H1 (cell line): ENCODE results near the gene INSIG1. TPM values are rescaled to one million over a fixed set of nuclear protein-coding genes. Genes with fewer than 3 reads are reported as not detected.

Experiments
- CTCF ChIA-PET: fragments of 300-600 bp; sonication (Branson Sonifier 250); formaldehyde crosslinking; loops from one replicate; lab custom pipeline; 2021; ENCODE audit not compliant: partially characterized antibody; lab: Charles Lee
- POLR2A ChIA-PET: fragments of 300-600 bp; sonication (Branson Sonifier 250); formaldehyde crosslinking; loops from one replicate; lab custom pipeline; 2021; ENCODE audit warnings: inconsistent platforms; ENCODE audit not compliant: partially characterized antibody; lab: Charles Lee
- DNase-seq, 2 experiments: peaks; one replicate each; pipeline versions ENCODE4 v3.0.0 to v3.0.0-alpha.2; 2010 to 2022; ENCODE audit warnings: low spot score in 2 of 2, low read depth in 1 of 2, mixed read lengths in 1 of 2
- FAIRE-seq: peaks from 2 replicates; lab custom pipeline; 2011; peaks lifted over from hg19 to GRCh38; lab: Jason Lieb, UNC
- H2AFZ ChIP-seq: 2 replicates; pipeline ENCODE4 v1.8.1; 2012; ENCODE audit warnings: low read length, inconsistent platforms
- H2AK5ac ChIP-seq: 2 replicates; pipeline ENCODE4 v1.6.1; 2013; ENCODE audit warnings: low read depth, low read length
- H2BK120ac ChIP-seq: replicated peaks from 2 replicates; pipeline ENCODE3; 2013; ENCODE audit warnings: low read depth, low read length, inconsistent platforms
- H2BK12ac ChIP-seq: 2 replicates; pipeline ENCODE4 v1.6.1; 2013; ENCODE audit warnings: low read depth, low read length
- H2BK15ac ChIP-seq: 2 replicates; pipeline ENCODE4 v1.6.1; 2013; ENCODE audit warnings: low read length
- H2BK20ac ChIP-seq: 2 replicates; pipeline ENCODE4 v1.6.1; 2013; ENCODE audit warnings: low read length
- H2BK5ac ChIP-seq: 2 replicates; pipeline ENCODE4 v1.6.1; 2013; ENCODE audit warnings: low read depth, low read length
- H3K14ac ChIP-seq: 2 replicates; pipeline ENCODE4 v1.6.1; 2013; ENCODE audit warnings: inconsistent platforms; ENCODE audit not compliant: insufficient read length
- H3K18ac ChIP-seq: 2 replicates; pipeline ENCODE4 v1.6.1; 2013; ENCODE audit warnings: low read length; ENCODE audit errors: extremely low read depth
- H3K23ac ChIP-seq: 2 replicates; pipeline ENCODE4 v1.6.1; 2013; ENCODE audit warnings: inconsistent platforms; ENCODE audit not compliant: insufficient read length
- H3K23me2 ChIP-seq: 2 replicates; pipeline ENCODE4 v1.6.1; 2013; ENCODE audit warnings: low read depth, low read length
- H3K27ac ChIP-seq: 2 replicates; pipeline ENCODE4 v1.6.1; 2011; ENCODE audit warnings: low read depth, low read length, inconsistent platforms
- H3K27me3 ChIP-seq, 4 experiments: replicated peaks in 1 of 4; 1 replicate in 1 of 4; 2 replicates in 3 of 4; pipeline versions ENCODE4 v1.6.1 to v1.8.1; 2011 to 2013; ENCODE audit warnings: low read length in 3 of 4, mild to moderate bottlenecking in 3 of 4, inconsistent platforms in 2 of 4, mixed read lengths in 2 of 4, moderate library complexity in 1 of 4; ENCODE audit not compliant: control insufficient read depth in 3 of 4, insufficient read depth in 3 of 4; ENCODE audit errors: extremely low read depth in 1 of 4
- H3K36me3 ChIP-seq, 4 experiments: 2 replicates each; pipeline versions ENCODE4 v1.6.1 to v1.8.1; 2011 to 2013; ENCODE audit warnings: mild to moderate bottlenecking in 4 of 4, low read length in 3 of 4, moderate library complexity in 2 of 4, control low read depth in 1 of 4, inconsistent platforms in 1 of 4; ENCODE audit not compliant: insufficient read depth in 4 of 4, control insufficient read depth in 2 of 4
- H3K4ac ChIP-seq: replicated peaks from 2 replicates; pipeline ENCODE3; 2013; ENCODE audit warnings: low read length, low read depth, mixed read lengths, inconsistent platforms; ENCODE audit not compliant: insufficient read length
- H3K4me1 ChIP-seq, 4 experiments: replicated peaks in 1 of 4; 1 replicate in 1 of 4; 2 replicates in 3 of 4; pipeline versions ENCODE4 v1.6.1 to v1.8.1; 2011 to 2013; ENCODE audit warnings: low read length in 3 of 4, inconsistent platforms in 2 of 4, mixed read lengths in 1 of 4; ENCODE audit not compliant: insufficient read depth in 4 of 4, control insufficient read depth in 3 of 4
- H3K4me2 ChIP-seq, 2 experiments: 2 replicates each; pipeline versions ENCODE4 v1.6.1 to v1.8.1; 2011 to 2013; ENCODE audit warnings: low read depth in 2 of 2, low read length in 2 of 2, control low read depth in 1 of 2, inconsistent platforms in 1 of 2, mild to moderate bottlenecking in 1 of 2; ENCODE audit not compliant: insufficient read depth in 1 of 2
- H3K4me3 ChIP-seq, 4 experiments: fragments of 200-600, 300-600 bp in 1 of 4; sonication (generic), shearing (Covaris generic), sonication (Bioruptor Twin) in 1 of 4; 2 replicates each; pipeline versions ENCODE4 v1.5.1 to v1.8.1; 2011 to 2016; ENCODE audit warnings: low read length in 4 of 4, low read depth in 3 of 4, control low read depth in 2 of 4, inconsistent platforms in 2 of 4, mild to moderate bottlenecking in 2 of 4, mixed read lengths in 1 of 4, moderate library complexity in 1 of 4; ENCODE audit not compliant: insufficient read depth in 2 of 4; ENCODE audit errors: extremely low read depth in 1 of 4
- H3K56ac ChIP-seq: replicated peaks from 2 replicates; pipeline ENCODE3; 2013; ENCODE audit warnings: low read depth, mild to moderate bottlenecking, mixed read lengths, low read length, inconsistent platforms; ENCODE audit not compliant: insufficient read length
- H3K79me1 ChIP-seq: 2 replicates; pipeline ENCODE4 v1.6.1; 2013; ENCODE audit warnings: low read depth, low read length, control low read depth
- H3K79me2 ChIP-seq, 2 experiments: 2 replicates each; pipeline versions ENCODE4 v1.6.1 to v1.8.1; 2012 to 2013; ENCODE audit warnings: low read length in 2 of 2, mild to moderate bottlenecking in 2 of 2, inconsistent platforms in 1 of 2; ENCODE audit not compliant: insufficient read depth in 2 of 2, control insufficient read depth in 1 of 2
- H3K9ac ChIP-seq, 4 experiments: replicated peaks in 1 of 4; 1 replicate in 1 of 4; 2 replicates in 3 of 4; pipeline versions ENCODE4 v1.6.1 to v1.8.1; 2011 to 2013; ENCODE audit warnings: low read depth in 3 of 4, low read length in 3 of 4, control low read depth in 2 of 4, mild to moderate bottlenecking in 2 of 4, moderate library complexity in 2 of 4, inconsistent platforms in 1 of 4; ENCODE audit errors: extremely low read depth in 1 of 4
- H3K9me3 ChIP-seq, 2 experiments: 2 replicates each; pipeline versions ENCODE4 v1.6.1 to v1.8.1; 2012 to 2013; ENCODE audit warnings: mild to moderate bottlenecking in 2 of 2, moderate library complexity in 2 of 2, control low read depth in 1 of 2, inconsistent platforms in 1 of 2, low read depth in 1 of 2, low read length in 1 of 2, mixed read lengths in 1 of 2; ENCODE audit not compliant: insufficient read depth in 2 of 2
- H4K20me1 ChIP-seq, 2 experiments: replicated peaks in 1 of 2; 2 replicates each; pipeline versions ENCODE3 to v1.8.1; 2011 to 2013; ENCODE audit warnings: inconsistent platforms in 2 of 2, low read length in 2 of 2, mild to moderate bottlenecking in 1 of 2; ENCODE audit not compliant: insufficient read depth in 2 of 2, control insufficient read depth in 1 of 2
- H4K5ac ChIP-seq: 2 replicates; pipeline ENCODE4 v1.6.1; 2013; ENCODE audit warnings: low read length, low read depth, mixed read lengths, inconsistent platforms; ENCODE audit not compliant: insufficient read length
- H4K8ac ChIP-seq: 2 replicates; pipeline ENCODE4 v1.8.0; 2013; ENCODE audit warnings: mild to moderate bottlenecking, moderate library complexity, low read length, inconsistent platforms; ENCODE audit not compliant: insufficient read depth; ENCODE audit errors: extremely low read depth
- H4K91ac ChIP-seq: replicated peaks from 2 replicates; pipeline ENCODE3; 2013; ENCODE audit warnings: low read length, mixed read lengths, inconsistent platforms; ENCODE audit not compliant: insufficient read length
- BACH1 ChIP-seq: IDR thresholded peaks from 2 replicates; pipeline ENCODE4 v1.6.1; 2012; ENCODE audit warnings: low read length, improper control_type of control experiment
- KDM4A ChIP-seq: IDR thresholded peaks from one replicate; pipeline ENCODE4 v1.7.1; 2012; ENCODE audit warnings: low read depth, mild to moderate bottlenecking, moderate library complexity, low read length, inconsistent platforms; ENCODE audit not compliant: severe bottlenecking
- TBP ChIP-seq: IDR thresholded peaks from 2 replicates; pipeline ENCODE4 v1.6.1; 2011; ENCODE audit warnings: low read depth, low read length, improper control_type of control experiment
- WGBS, 2 experiments: shearing (Covaris generic) in 1 of 2; methylation state at CpG; one replicate each; pipeline versions ENCODE4 v1.1.6 to v1.1.7; 2013 to 2015; ENCODE audit warnings: low lambda C conversion rate in 2 of 2, mixed read lengths in 2 of 2, inconsistent platforms in 1 of 2, low coverage in 1 of 2, missing lambda C conversion rate in 1 of 2; ENCODE audit not compliant: insufficient replicate concordance in 2 of 2, insufficient coverage in 1 of 2, insufficient read length in 1 of 2; ENCODE audit errors: extremely low coverage in 1 of 2, missing lambda C conversion rate in 1 of 2; 5-methylcytosine and 5-hydroxymethylcytosine counted together
- polyA plus RNA-seq, 7 experiments: library from polyadenylated mRNA; depleted of rRNA in 3 of 7; stranded (reverse) in 5 of 7; unstranded in 2 of 7; fragments of >200 nt in 5 of 7; fragments of 200-250 nt in 2 of 7; gene quantifications; 1 replicate in 5 of 7; 2 replicates in 1 of 7; 4 replicates in 1 of 7; pipeline versions ENCODE4 v1.2.1 to v1.2.3, GENCODE V29; 2011 to 2013; ENCODE audit warnings: missing spikeins in 2 of 7, mixed read lengths in 2 of 7
- total RNA-seq: library from RNA; stranded (reverse); fragmentation: NEBNext Ultra II Directional; extraction: Animal tissue kit (Norgen Biotek cat#: 25700); gene quantifications from 2 replicates; pipeline ENCODE4 v1.2.1, GENCODE V29; 2021
- TF ChIP-seq, protein P1 (sequence below): IDR thresholded peaks from 2 replicates; pipeline ENCODE4 v1.6.1; 2012; ENCODE audit warnings: inconsistent platforms
- TF ChIP-seq, protein P2 (sequence below), 3 experiments: IDR thresholded peaks; 1 replicate in 2 of 3; 2 replicates in 1 of 3; pipeline versions ENCODE4 v1.5.1 to v1.6.1; 2011; ENCODE audit warnings: low read length in 3 of 3, mild to moderate bottlenecking in 3 of 3, inconsistent platforms in 2 of 3, low read depth in 1 of 3, moderate library complexity in 1 of 3; ENCODE audit not compliant: insufficient read depth in 1 of 3; ENCODE audit errors: control extremely low read depth in 1 of 3

INSIG1 gene
- total and polyA plus RNA-seq, 2 of the 8 experiments (the other 6 are each of a cell fraction or from before 2014, with no cell fraction given) = 40.0 to 58.4 TPM

DNA sequence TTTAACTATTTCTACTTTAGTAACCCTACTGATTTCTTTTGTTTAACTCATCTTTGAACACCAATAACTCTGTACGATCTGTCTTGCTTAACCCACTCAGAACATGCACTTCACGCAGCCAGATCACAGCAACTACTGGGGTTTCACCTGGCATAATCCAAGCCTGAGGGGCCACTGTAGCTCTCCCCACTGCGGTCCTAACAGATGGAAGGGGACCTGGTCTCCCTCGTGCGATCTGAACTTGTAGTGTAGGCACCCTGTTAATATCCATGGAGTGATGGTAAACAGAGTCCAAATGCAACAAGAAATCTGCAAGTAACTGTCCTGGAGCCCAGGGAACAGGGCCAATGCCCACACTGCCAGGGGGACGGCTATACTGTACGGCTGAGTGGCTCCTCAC, 45.5 kb downstream of the INSIG1 start:
- ChIA-PET CTCF (interaction anchor here (0.6 to 4.1 kb wide), 12 partner anchors 10 to 510 kb away, joined by 3 to 21 read pairs (median 5); no protein-coding TSS in a partner anchor), POLR2A (no interaction called here)
- FAIRE-seq = no peak

More for the DNA sequence above, 45.5 kb downstream of the INSIG1 start:
- H3K18ac ChIP-seq = no peak overlapping the region
- no peaks in the 10 kb centered on the region for H4K20me1 ChIP-seq
- H3K4me3 ChIP-seq = no peak overlapping the region
- H3K14ac ChIP-seq = no peak overlapping the region
- H3K4ac ChIP-seq = no peak overlapping the region
- H3K79me2 ChIP-seq = no peaks in the 10 kb centered on the region
- H3K36me3 ChIP-seq = no peaks in the 10 kb centered on the region
- no peak overlapping the region for H3K23ac ChIP-seq
- no peak overlapping the region for H3K27ac ChIP-seq
- no peak overlapping the region for H2BK120ac ChIP-seq
- peaks cover 4 to 8% (median 6%) of the 10 kb centered on the region in 4 experiments; a peak in 6 of 7 replicates for H3K27me3 ChIP-seq
- H3K4me1 ChIP-seq = no peaks in the 10 kb centered on the region
- no peak overlapping the region for H3K56ac ChIP-seq
- H2BK12ac ChIP-seq = peak overlapping the region; percentile 75; the same call in 1 of the 2 replicates
- WGBS, 2 experiments = 91% methylated on average over 7 of the region's 7 CpGs; no CpG with 5 or more reads in 1 of the 2 experiments
- no peak overlapping the region for H4K8ac ChIP-seq
- H4K91ac ChIP-seq = no peak overlapping the region
- H2BK20ac ChIP-seq = no peak overlapping the region
- no peaks in the 10 kb centered on the region for H3K23me2 ChIP-seq
- TF ChIP-seq KDM4A (no peak), TBP (no peak), BACH1 (no peak)
- TF ChIP-seq, protein P1, sequence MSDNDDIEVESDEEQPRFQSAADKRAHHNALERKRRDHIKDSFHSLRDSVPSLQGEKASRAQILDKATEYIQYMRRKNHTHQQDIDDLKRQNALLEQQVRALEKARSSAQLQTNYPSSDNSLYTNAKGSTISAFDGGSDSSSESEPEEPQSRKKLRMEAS = no peak
- TF ChIP-seq, protein P2, sequence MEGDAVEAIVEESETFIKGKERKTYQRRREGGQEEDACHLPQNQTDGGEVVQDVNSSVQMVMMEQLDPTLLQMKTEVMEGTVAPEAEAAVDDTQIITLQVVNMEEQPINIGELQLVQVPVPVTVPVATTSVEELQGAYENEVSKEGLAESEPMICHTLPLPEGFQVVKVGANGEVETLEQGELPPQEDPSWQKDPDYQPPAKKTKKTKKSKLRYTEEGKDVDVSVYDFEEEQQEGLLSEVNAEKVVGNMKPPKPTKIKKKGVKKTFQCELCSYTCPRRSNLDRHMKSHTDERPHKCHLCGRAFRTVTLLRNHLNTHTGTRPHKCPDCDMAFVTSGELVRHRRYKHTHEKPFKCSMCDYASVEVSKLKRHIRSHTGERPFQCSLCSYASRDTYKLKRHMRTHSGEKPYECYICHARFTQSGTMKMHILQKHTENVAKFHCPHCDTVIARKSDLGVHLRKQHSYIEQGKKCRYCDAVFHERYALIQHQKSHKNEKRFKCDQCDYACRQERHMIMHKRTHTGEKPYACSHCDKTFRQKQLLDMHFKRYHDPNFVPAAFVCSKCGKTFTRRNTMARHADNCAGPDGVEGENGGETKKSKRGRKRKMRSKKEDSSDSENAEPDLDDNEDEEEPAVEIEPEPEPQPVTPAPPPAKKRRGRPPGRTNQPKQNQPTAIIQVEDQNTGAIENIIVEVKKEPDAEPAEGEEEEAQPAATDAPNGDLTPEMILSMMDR (IDR thresholded peaks at IDR 0.05; ENCODE audit: control extremely low read depth in 1 of 3, insufficient read depth in 1 of 3, low read depth in 1 of 3, low read length in 3 of 3) = no peak
- TF ChIP-seq, all 59 proteins: peak for 0
- Histone ChIP-seq H3K9me3 (no peaks in the 10 kb centered on the region), H3K79me1 (no peaks in the 10 kb centered on the region), H3K4me2 (no peak overlapping the region), H2AK5ac (no peak overlapping the region), H2AFZ (no peak overlapping the region), H2BK5ac (no peak overlapping the region), H4K5ac (no peak overlapping the region), H3K9ac (no peak overlapping the region; a peak in 1 of 7 replicates), H2BK15ac (no peak overlapping the region)
- DNase-seq = no peak
